Measurements from ENCODE around the gene JAML.

DNA sequence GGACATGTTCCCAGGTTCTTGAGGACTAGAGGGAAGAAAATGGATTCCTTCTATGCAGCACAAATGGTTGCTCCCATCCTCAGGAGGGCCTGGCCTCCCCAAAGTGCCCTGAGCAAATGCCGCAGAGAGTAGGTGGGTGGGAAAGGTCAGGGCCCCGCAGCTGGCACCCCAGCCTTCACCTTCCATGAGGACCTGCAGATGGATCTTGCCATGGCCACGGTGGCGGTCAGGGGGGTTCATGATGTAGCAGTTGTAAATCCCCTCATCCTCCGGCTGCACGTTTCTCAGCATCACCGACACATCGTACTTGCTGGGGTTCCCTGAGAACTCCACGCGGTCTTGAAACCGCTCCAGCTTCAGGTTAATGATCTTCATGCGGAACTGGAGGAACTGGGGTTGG is 56.9 kb downstream of the JAML start:
- TF ChIP-seq, protein P1, sequence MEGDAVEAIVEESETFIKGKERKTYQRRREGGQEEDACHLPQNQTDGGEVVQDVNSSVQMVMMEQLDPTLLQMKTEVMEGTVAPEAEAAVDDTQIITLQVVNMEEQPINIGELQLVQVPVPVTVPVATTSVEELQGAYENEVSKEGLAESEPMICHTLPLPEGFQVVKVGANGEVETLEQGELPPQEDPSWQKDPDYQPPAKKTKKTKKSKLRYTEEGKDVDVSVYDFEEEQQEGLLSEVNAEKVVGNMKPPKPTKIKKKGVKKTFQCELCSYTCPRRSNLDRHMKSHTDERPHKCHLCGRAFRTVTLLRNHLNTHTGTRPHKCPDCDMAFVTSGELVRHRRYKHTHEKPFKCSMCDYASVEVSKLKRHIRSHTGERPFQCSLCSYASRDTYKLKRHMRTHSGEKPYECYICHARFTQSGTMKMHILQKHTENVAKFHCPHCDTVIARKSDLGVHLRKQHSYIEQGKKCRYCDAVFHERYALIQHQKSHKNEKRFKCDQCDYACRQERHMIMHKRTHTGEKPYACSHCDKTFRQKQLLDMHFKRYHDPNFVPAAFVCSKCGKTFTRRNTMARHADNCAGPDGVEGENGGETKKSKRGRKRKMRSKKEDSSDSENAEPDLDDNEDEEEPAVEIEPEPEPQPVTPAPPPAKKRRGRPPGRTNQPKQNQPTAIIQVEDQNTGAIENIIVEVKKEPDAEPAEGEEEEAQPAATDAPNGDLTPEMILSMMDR (IDR thresholded peaks at IDR 0.05) = no peak
- no peak for TF ChIP-seq POLR2AphosphoS5 (IDR thresholded peaks at IDR 0.05)
